ENCODE results near the gene CTNND2.

The CTNND2 gene

GRCh38 chr5:11681796-11682195 lies 222.4 kb downstream of the CTNND2 start:
- TF ChIP-seq SUZ12 (IDR thresholded peaks at IDR 0.05; ENCODE audit: extremely low read depth, insufficient read depth, insufficient read length) (no peak), ZNF274 (IDR thresholded peaks at IDR 0.05; ENCODE audit: low read depth, low read length) (no peak), YY1 (IDR thresholded peaks at IDR 0.05; ENCODE audit: insufficient read depth, insufficient read length) (no peak)
- no peaks in the 10 kb centered on the region for H3K36me3 ChIP-seq (ENCODE audit: insufficient read depth, insufficient read length, low read length)
- no peak overlapping the region for H3K4me3 ChIP-seq (ENCODE audit: insufficient read length, low read depth)
- no peak overlapping the region for H3K9ac ChIP-seq (ENCODE audit: insufficient read length, low read depth)
- no peaks in the 10 kb centered on the region for H3K27me3 ChIP-seq (ENCODE audit: insufficient read depth, insufficient read length)
- DNase-seq (ENCODE audit: low read depth, low spot score) = no peak
- no peaks in the 10 kb centered on the region for H3K9me3 ChIP-seq (ENCODE audit: insufficient read depth, low read length)
- no peaks in the 10 kb centered on the region for H3K4me1 ChIP-seq (ENCODE audit: insufficient read depth, insufficient read length)

- TF ChIP-seq ZNF274 (IDR thresholded peaks at IDR 0.05; ENCODE audit: low read depth, low read length) = no peak
- no peaks in the 10 kb centered on the region for H3K4me1 ChIP-seq (ENCODE audit: insufficient read depth, insufficient read length)
- no peak overlapping the region for H3K4me3 ChIP-seq (ENCODE audit: insufficient read length, low read depth)
- H3K36me3 ChIP-seq (ENCODE audit: insufficient read depth, insufficient read length, low read length) = no peaks in the 10 kb centered on the region
- DNase-seq (ENCODE audit: low read depth, low spot score) = no peak
- H3K27me3 ChIP-seq (ENCODE audit: insufficient read depth, insufficient read length) = no peaks in the 10 kb centered on the region
- H3K9me3 ChIP-seq (ENCODE audit: insufficient read depth, low read length) = no peaks in the 10 kb centered on the region
- no peak overlapping the region for H3K9ac ChIP-seq (ENCODE audit: insufficient read length, low read depth)
These were observed 224.6 kb downstream of the CTNND2 start for GRCh38 chr5:11679676-11680075.

GRCh38 chr5:11675184-11675583 lies 229.1 kb downstream of the CTNND2 start:
- TF ChIP-seq ZNF274 (IDR thresholded peaks at IDR 0.05; ENCODE audit: low read depth, low read length) = no peak
- H3K4me3 ChIP-seq (ENCODE audit: insufficient read length, low read depth) = no peak overlapping the region
- no peaks in the 10 kb centered on the region for H3K36me3 ChIP-seq (ENCODE audit: insufficient read depth, insufficient read length, low read length)
- no peak overlapping the region for H3K9ac ChIP-seq (ENCODE audit: insufficient read length, low read depth)
- no peaks in the 10 kb centered on the region for H3K9me3 ChIP-seq (ENCODE audit: insufficient read depth, low read length)
- no peak for DNase-seq (ENCODE audit: low read depth, low spot score)
- no peaks in the 10 kb centered on the region for H3K27me3 ChIP-seq (ENCODE audit: insufficient read depth, insufficient read length)
- no peaks in the 10 kb centered on the region for H3K4me1 ChIP-seq (ENCODE audit: insufficient read depth, insufficient read length)

DNA sequence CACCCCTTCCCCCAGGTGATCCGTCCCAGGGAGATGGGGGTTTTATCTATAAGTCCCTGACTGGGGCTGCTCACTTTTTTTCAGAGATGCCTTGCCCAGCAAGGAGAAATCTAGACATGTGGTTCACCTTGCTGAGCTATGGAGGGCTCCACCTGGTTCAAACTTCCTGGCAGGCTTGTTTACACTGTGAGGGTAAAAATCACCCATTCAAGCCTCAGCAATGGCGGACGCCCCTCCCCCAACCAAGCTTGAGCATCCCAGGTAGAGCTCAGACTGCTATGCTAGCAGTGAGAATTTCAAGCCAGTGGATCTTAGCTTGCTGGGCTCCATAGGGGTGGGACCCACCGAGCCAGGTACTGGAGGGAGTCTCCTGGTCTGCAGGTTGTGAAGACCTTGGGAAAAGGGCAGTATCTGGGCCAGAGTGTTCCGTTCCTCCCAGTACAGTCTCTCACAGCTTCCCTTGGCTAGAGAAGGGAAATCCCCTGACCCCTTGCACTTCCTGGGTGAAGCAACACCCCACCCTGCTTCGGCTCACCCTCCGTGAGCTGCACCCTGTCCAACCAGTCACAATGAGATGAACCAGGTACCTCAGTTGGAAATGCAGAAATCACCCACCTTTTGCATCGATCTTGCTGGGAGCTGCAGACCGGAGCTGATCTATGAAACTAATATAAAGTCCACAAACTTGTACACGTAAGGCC lies 231.7 kb downstream of the CTNND2 start:
- no peak overlapping the region for H3K9ac ChIP-seq (ENCODE audit: insufficient read length, low read depth)
- no peak for DNase-seq (ENCODE audit: low read depth, low spot score)
- TF ChIP-seq SUZ12 (IDR thresholded peaks at IDR 0.05; ENCODE audit: extremely low read depth, insufficient read depth, insufficient read length) = no peak
- TF ChIP-seq YY1 (IDR thresholded peaks at IDR 0.05; ENCODE audit: insufficient read depth, insufficient read length) = no peak
- no peak for TF ChIP-seq ZNF274 (IDR thresholded peaks at IDR 0.05; ENCODE audit: low read depth, low read length)
- no peaks in the 10 kb centered on the region for H3K9me3 ChIP-seq (ENCODE audit: insufficient read depth, low read length)
- H3K4me1 ChIP-seq (ENCODE audit: insufficient read depth, insufficient read length) = no peaks in the 10 kb centered on the region
- no peaks in the 10 kb centered on the region for H3K27me3 ChIP-seq (ENCODE audit: insufficient read depth, insufficient read length)
- H3K4me3 ChIP-seq (ENCODE audit: insufficient read length, low read depth) = no peak overlapping the region
- H3K36me3 ChIP-seq (ENCODE audit: insufficient read depth, insufficient read length, low read length) = no peaks in the 10 kb centered on the region

DNA sequence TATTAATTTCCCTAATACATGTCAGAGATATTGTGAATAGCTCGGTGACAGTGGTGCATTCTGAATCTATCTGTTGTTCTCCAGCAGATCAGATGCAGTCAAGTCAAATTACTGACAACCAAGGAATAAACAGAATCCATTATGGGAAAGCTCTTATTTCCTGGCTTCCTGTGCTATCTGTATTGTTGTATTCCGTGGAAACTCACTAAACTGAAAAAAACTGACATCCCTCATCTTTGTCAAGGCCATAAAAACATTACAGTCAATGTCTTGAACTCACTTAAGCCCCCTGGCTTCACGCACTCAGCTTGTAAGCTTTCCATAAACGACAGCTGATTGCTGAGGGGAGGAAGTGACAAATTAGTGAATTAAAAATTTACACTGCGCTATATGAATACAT lies 245.9 kb downstream of the CTNND2 start:
- Histone ChIP-seq H3K36me3 (ENCODE audit: insufficient read depth, insufficient read length, low read length) (no peaks in the 10 kb centered on the region), H3K9ac (ENCODE audit: insufficient read length, low read depth) (no peak overlapping the region), H3K27me3 (ENCODE audit: insufficient read depth, insufficient read length) (no peaks in the 10 kb centered on the region), H3K4me3 (ENCODE audit: insufficient read length, low read depth) (no peak overlapping the region), H3K9me3 (ENCODE audit: insufficient read depth, low read length) (no peaks in the 10 kb centered on the region), H3K4me1 (ENCODE audit: insufficient read depth, insufficient read length) (no peaks in the 10 kb centered on the region)
- no peak for TF ChIP-seq SUZ12 (IDR thresholded peaks at IDR 0.05; ENCODE audit: extremely low read depth, insufficient read depth, insufficient read length)
- TF ChIP-seq ZNF274 (IDR thresholded peaks at IDR 0.05; ENCODE audit: low read depth, low read length) = no peak
- no peak for TF ChIP-seq YY1 (IDR thresholded peaks at IDR 0.05; ENCODE audit: insufficient read depth, insufficient read length)
- no peak for DNase-seq (ENCODE audit: low read depth, low spot score)

- Histone ChIP-seq H3K36me3 (ENCODE audit: insufficient read depth, insufficient read length, low read length) (no peaks in the 10 kb centered on the region), H3K9me3 (ENCODE audit: insufficient read depth, low read length) (no peaks in the 10 kb centered on the region), H3K4me3 (ENCODE audit: insufficient read length, low read depth) (no peak overlapping the region), H3K27me3 (ENCODE audit: insufficient read depth, insufficient read length) (no peaks in the 10 kb centered on the region), H3K4me1 (ENCODE audit: insufficient read depth, insufficient read length) (no peaks in the 10 kb centered on the region), H3K9ac (ENCODE audit: insufficient read length, low read depth) (no peak overlapping the region)
- TF ChIP-seq SUZ12 (IDR thresholded peaks at IDR 0.05; ENCODE audit: extremely low read depth, insufficient read depth, insufficient read length) (no peak), YY1 (IDR thresholded peaks at IDR 0.05; ENCODE audit: insufficient read depth, insufficient read length) (no peak), ZNF274 (IDR thresholded peaks at IDR 0.05; ENCODE audit: low read depth, low read length) (no peak)
- no peak for DNase-seq (ENCODE audit: low read depth, low spot score)
These were observed 247.3 kb downstream of the CTNND2 start for GRCh38 chr5:11656916-11657315.

DNA sequence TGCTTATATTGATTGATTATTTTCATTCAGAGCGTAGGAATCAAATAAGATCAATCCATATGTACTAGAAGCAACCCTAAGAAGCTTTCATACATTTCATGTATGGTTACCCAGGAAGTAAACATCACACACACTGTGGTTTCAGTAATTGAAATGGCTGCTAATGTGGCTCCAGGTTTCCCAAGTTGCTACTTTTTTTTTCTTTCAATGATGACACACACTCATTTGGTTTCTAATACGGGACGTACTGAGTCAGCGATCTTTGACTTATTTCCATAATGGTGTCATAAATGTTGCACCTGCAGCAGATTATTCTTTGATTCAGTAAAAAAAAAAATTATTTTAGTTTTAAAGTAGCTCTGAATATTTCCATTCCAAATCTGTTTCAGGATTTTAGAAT lies 248.6 kb downstream of the CTNND2 start:
- H3K9ac ChIP-seq (ENCODE audit: insufficient read length, low read depth) = no peak overlapping the region
- H3K36me3 ChIP-seq (ENCODE audit: insufficient read depth, insufficient read length, low read length) = no peaks in the 10 kb centered on the region
- H3K4me3 ChIP-seq (ENCODE audit: insufficient read length, low read depth) = no peak overlapping the region
- TF ChIP-seq YY1 (IDR thresholded peaks at IDR 0.05; ENCODE audit: insufficient read depth, insufficient read length) (no peak), SUZ12 (IDR thresholded peaks at IDR 0.05; ENCODE audit: extremely low read depth, insufficient read depth, insufficient read length) (no peak), ZNF274 (IDR thresholded peaks at IDR 0.05; ENCODE audit: low read depth, low read length) (no peak)
- DNase-seq (ENCODE audit: low read depth, low spot score) = no peak
- no peaks in the 10 kb centered on the region for H3K4me1 ChIP-seq (ENCODE audit: insufficient read depth, insufficient read length)
- H3K9me3 ChIP-seq (ENCODE audit: insufficient read depth, low read length) = no peaks in the 10 kb centered on the region
- no peaks in the 10 kb centered on the region for H3K27me3 ChIP-seq (ENCODE audit: insufficient read depth, insufficient read length)

- Histone ChIP-seq H3K4me1 (ENCODE audit: insufficient read depth, insufficient read length) (no peaks in the 10 kb centered on the region), H3K9me3 (ENCODE audit: insufficient read depth, low read length) (no peaks in the 10 kb centered on the region), H3K9ac (ENCODE audit: insufficient read length, low read depth) (no peak overlapping the region), H3K36me3 (ENCODE audit: insufficient read depth, insufficient read length, low read length) (no peaks in the 10 kb centered on the region), H3K4me3 (ENCODE audit: insufficient read length, low read depth) (no peak overlapping the region), H3K27me3 (ENCODE audit: insufficient read depth, insufficient read length) (no peaks in the 10 kb centered on the region)
- TF ChIP-seq YY1 (IDR thresholded peaks at IDR 0.05; ENCODE audit: insufficient read depth, insufficient read length) (no peak), ZNF274 (IDR thresholded peaks at IDR 0.05; ENCODE audit: low read depth, low read length) (no peak), SUZ12 (IDR thresholded peaks at IDR 0.05; ENCODE audit: extremely low read depth, insufficient read depth, insufficient read length) (no peak)
- peak; percentile 50 for DNase-seq (ENCODE audit: low read depth, low spot score)
These were observed 253.3 kb downstream of the CTNND2 start for GRCh38 chr5:11650936-11651335.
